Right lobe of liver (tissue), 6 donors: ENCODE data around the gene TPR. TPM values are rescaled to one million over a fixed set of nuclear protein-coding genes. Genes with fewer than 3 reads are reported as not detected.

Source experiments
- ATAC-seq, 4 donors: fragments of 200-7000 bp; cut with Tn5 transposase; one replicate each; pipeline ENCODE4 v1.9.1; 2020; ENCODE audit warnings: mild to moderate bottlenecking in 4 of 4, moderate library complexity in 4 of 4
- DNase-seq, 3 donors: peaks; one replicate each; pipeline ENCODE4 v3.0.0-alpha.2; 2020
- H3K27ac ChIP-seq, 3 donors: fragments of 200-600 bp; one replicate each; pipeline ENCODE4 v1.8.0; 2022
- H3K27me3 ChIP-seq, 2 donors: fragments of 200-600 bp; one replicate each; pipeline ENCODE4 v1.8.0; 2022
- H3K36me3 ChIP-seq, 4 donors: fragments of 200-600 bp; sonication (generic) in 1 of 4; one replicate each; pipeline versions ENCODE4 v1.5.1 to v1.8.0; 2017 to 2022; ENCODE audit warnings: control low read depth in 1 of 4
- H3K4me1 ChIP-seq, 4 donors: fragments of 200-600 bp; sonication (generic) in 1 of 4; one replicate each; pipeline versions ENCODE4 v1.5.1 to v1.8.0; 2017 to 2022; ENCODE audit warnings: control low read depth in 1 of 4
- H3K4me3 ChIP-seq, 3 donors: fragments of 200-600 bp; one replicate each; pipeline ENCODE4 v1.8.0; 2022
- H3K9me3 ChIP-seq, 4 donors: fragments of 200-600 bp; sonication (generic) in 1 of 4; one replicate each; pipeline versions ENCODE4 v1.5.1 to v1.8.0; 2017 to 2022; ENCODE audit warnings: control low read depth in 1 of 4
- CTCF ChIP-seq, 4 donors: fragments of 200-600 bp in 3 of 4; fragments of 450-650 bp in 1 of 4; IDR thresholded peaks; one replicate each; pipeline versions ENCODE4 v1.5.1 to v1.8.0; 2016 to 2022; ENCODE audit warnings: antibody characterized with exemption in 4 of 4, mild to moderate bottlenecking in 2 of 4
- POLR2A ChIP-seq: fragments of 450-650 bp; IDR thresholded peaks from one replicate; pipeline ENCODE4 v1.6.1; 2017; ENCODE audit warnings: antibody characterized with exemption, mild to moderate bottlenecking
- WGBS: methylation state at CpG from one replicate; pipeline ENCODE4 v1.1.6; 2018; ENCODE audit warnings: low coverage, low lambda C conversion rate; ENCODE audit not compliant: insufficient coverage; ENCODE audit errors: missing lambda C conversion rate; 5-methylcytosine and 5-hydroxymethylcytosine counted together
- intact Hi-C, 2 donors: fragments of 100-400 bp; cut with DNase I; formaldehyde crosslinking; loops; one replicate each; pipeline versions ENCODE4 v1.11.2 to v1.14.1; 2022
- long read RNA-seq: library from polyadenylated mRNA; unstranded; transcript quantifications from one replicate; pipeline ENCODE4 v2.0.0, GENCODE V29; 2019
- total RNA-seq, 6 experiments: library from RNA; depleted of rRNA in 2 of 6; stranded (reverse); fragments of >200 nt in 2 of 6; fragmentation: NEBNext Ultra II Directional in 3 of 6; extraction: Animal tissue kit (Norgen Biotek cat#: 25700) in 3 of 6; gene quantifications; one replicate each; pipeline versions ENCODE4 v1.1.0 to v1.2.4, GENCODE V29; 2016 to 2023
- donor health status: DM: no; HTN: yes; CAD: no.
- donor health status: DM: no; HTN: no; CAD: no.
- donor health status: DM: no; HTN: no; CAD: no.
- donor health status: DM: no; HTN: yes; CAD: no.
- donor health status: DM: no; HTN: yes; CAD: no.

TPR gene
- total RNA-seq = 10 to 100 TPM; 19.0 to 35.9 (median 31.8) TPM
- long read RNA-seq, partial matches to known transcripts = 9 of 13 reads
- long read RNA-seq, other reads (novel, unspliced or antisense) = 3 of 13 reads

- Histone ChIP-seq H3K4me3 (peak within 1 kb of the TSS; percentile 80 to 89 (median 81)), H3K27me3 (no peaks in the 10 kb centered on the region), H3K27ac (peak within 1 kb of the TSS; percentile 91 to 94 (median 94)), H3K4me1 (peaks cover 0 to 19% (median 8%) of the 10 kb centered on the region in 4 donors), H3K36me3 (peaks cover 0 to 31% (median 9%) of the 10 kb centered on the region in 4 donors), H3K9me3 (no peaks in the 10 kb centered on the region)
- peak; percentile 81 for TF ChIP-seq POLR2A
- peak; percentile 85 to 97 (median 94) for TF ChIP-seq CTCF (IDR thresholded peaks at IDR 0.05)
- WGBS = 0% methylated on average over 18 of the region's 60 CpGs
- peak; percentile 90 to 97 (median 93) for ATAC-seq
- intact Hi-C loops = no loop called here
- peak; percentile 96 to 98 (median 97) for DNase-seq
Observed at GRCh38 chr1:186375152-186375928, at the start of gene TPR, which contains the start of gene ODR4. TPR (minus strand) TSS chr1:186375253; CDS start chr1:186375028, 225 bp downstream. ODR4 (plus strand) TSS chr1:186375838; CDS start chr1:186379786, 3,948 bp downstream.

- DNase-seq = no peak
- H3K9me3 ChIP-seq = no peaks in the 10 kb centered on the region
Observed at GRCh38 chr1:186424539-186424938, 49.5 kb upstream of the TPR start.

GRCh38 chr1:186421446-186421845, 46.4 kb upstream of the TPR start:
- ATAC-seq (no peak), DNase-seq (no peak)
- H3K36me3 ChIP-seq = peaks cover 0 to 16% (median 8%) of the 10 kb centered on the region in 4 donors
- H3K4me3 ChIP-seq = no peak overlapping the region
- 80% methylated on average over 3 of the region's 6 CpGs for WGBS
- no peak overlapping the region for H3K27ac ChIP-seq
- TF ChIP-seq CTCF (IDR thresholded peaks at IDR 0.05) = no peak
- no peak for TF ChIP-seq POLR2A
- H3K9me3 ChIP-seq = no peaks in the 10 kb centered on the region
- H3K27me3 ChIP-seq = no peaks in the 10 kb centered on the region
- intact Hi-C loops = no loop called here
- H3K4me1 ChIP-seq = no peaks in the 10 kb centered on the region

More at GRCh38 chr1:186424539-186424938, 49.5 kb upstream of the TPR start:
- Histone ChIP-seq H3K4me1 (no peaks in the 10 kb centered on the region), H3K4me3 (no peak overlapping the region), H3K27ac (no peak overlapping the region), H3K27me3 (no peaks in the 10 kb centered on the region), H3K36me3 (peaks cover 0 to 6% (median 4%) of the 10 kb centered on the region in 4 donors)
- TF ChIP-seq POLR2A (no peak), CTCF (IDR thresholded peaks at IDR 0.05) (no peak)
- intact Hi-C loops = no loop called here
- peak in 1 of 4 donors; percentile 36 for ATAC-seq
- WGBS = 53% methylated on average over 2 of the region's 2 CpGs

GRCh38 chr1:186420923-186421322, 45.9 kb upstream of the TPR start:
- Histone ChIP-seq H3K4me1 (no peaks in the 10 kb centered on the region), H3K36me3 (peaks cover 0 to 16% (median 8%) of the 10 kb centered on the region in 4 donors), H3K27ac (no peak overlapping the region), H3K9me3 (no peaks in the 10 kb centered on the region), H3K27me3 (no peaks in the 10 kb centered on the region), H3K4me3 (no peak overlapping the region)
- intact Hi-C loops = no loop called here
- WGBS = 50% methylated on average over 1 of the region's 1 CpG
- TF ChIP-seq CTCF (IDR thresholded peaks at IDR 0.05) (no peak), POLR2A (no peak)
- DNase-seq (no peak), ATAC-seq (no peak)
